Measurements from ENCODE around the gene NPY4R2.
"Not testable (repeated sequence)": the region's sequence is repeated elsewhere in the genome, so short reads cannot be mapped to it uniquely, and the experiment has no call there.

Gene NPY4R2, protein sequence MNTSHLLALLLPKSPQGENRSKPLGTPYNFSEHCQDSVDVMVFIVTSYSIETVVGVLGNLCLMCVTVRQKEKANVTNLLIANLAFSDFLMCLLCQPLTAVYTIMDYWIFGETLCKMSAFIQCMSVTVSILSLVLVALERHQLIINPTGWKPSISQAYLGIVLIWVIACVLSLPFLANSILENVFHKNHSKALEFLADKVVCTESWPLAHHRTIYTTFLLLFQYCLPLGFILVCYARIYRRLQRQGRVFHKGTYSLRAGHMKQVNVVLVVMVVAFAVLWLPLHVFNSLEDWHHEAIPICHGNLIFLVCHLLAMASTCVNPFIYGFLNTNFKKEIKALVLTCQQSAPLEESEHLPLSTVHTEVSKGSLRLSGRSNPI

DNA sequence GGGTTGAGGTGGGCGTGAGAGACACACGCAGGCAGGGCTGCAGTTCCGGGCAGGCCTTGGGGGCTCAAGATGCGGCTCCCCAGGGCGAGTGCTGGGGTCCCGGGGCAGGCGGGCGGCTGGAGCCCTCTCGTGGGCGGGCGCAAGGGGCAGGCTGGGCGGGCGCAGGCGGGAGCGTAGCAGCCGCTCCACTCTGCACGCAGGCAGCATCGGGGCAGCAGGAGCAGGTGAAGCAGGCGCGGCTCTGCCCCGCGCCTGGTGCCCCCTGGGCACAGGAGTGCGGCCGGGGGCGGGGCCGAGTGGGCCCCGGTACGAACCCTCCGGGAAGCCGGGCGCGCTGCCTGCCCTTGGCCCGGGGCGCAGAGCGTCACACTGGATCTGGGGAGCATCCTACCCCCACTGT is at the start of gene NPY4R2:
NPY4R2 (plus strand) TSS at position 188 of the 400 bp plus-strand sequence. CDS start 3,326 bp downstream, outside the sequence.
- DNase-seq (ENCODE audit: low read depth in 3 of 3) = not testable (repeated sequence)

DNA sequence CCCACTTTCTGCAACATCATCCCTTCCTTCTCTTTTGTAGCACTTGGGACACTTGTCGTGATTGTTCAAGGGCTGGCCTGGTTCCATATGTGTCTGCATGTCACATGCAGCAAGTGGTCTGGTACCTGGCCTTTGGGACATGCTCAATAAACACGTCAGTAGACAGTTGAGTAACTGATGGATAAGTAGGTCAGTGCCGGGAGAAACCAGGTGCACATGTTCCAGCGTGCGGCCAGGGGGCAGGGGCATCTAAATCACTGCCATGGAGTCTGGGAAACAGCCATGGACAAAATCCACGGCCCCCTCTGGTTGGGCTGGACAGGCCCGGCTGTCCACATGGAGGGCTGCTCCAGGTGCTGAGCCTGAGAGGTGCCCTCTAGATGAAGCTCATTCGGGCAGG is 47.6 kb upstream of the NPY4R2 start:
- not testable (repeated sequence) for DNase-seq (ENCODE audit: low read depth in 3 of 3)

DNA sequence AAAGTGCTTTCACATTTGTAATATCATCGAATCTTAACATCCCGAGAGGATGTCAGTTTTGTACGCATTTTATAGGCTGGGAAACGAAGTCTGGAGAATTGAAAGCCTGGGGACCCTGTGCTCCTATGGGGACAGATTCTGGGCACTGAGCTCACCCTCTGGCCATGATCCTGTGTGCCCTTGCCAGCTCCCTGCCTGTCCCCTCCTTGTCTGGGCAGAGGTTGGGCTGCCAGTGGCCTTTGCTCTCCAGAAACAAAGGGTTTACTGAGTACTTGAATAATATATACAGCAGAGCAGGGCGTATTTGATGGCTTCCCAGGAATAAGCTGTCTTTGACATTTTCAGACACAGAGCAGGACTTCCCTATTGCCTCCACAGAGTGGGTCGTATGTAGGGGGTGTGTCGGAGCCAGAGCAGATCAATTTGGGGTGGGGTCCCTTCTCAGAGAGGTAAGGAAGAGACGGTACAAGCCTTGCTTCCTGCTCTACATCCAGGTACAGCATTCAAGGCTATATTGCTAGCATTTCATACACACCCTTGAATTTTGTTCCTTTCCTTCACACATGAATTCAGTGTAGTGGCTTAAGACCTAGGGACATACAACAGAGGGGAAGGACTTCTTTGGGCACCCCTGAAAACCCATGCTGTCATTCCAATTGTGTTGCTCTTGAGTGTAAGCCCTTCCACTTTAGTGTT is 46.8 kb upstream of the NPY4R2 start:
- DNase-seq (ENCODE audit: low read depth in 3 of 3) = not testable (repeated sequence)

DNA sequence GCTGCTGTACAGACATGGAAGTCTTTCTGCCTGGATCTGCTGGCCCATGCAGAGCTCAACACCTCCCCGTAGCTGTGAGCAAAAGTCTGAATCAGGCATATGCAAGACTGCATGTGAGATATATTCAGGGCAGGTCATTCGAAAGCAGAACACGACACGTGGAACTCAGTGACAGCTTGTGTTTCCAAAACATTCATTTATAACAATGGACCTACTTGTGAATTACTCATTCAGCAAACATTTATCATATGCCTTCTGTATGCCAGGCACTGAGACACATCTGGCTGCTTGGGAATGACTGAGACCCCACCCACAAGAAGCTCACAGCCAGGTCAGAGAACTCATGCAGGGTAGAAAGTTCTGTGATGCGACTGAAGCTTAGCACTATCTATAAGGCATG is 46.2 kb upstream of the NPY4R2 start:
- not testable (repeated sequence) for DNase-seq (ENCODE audit: low read depth in 3 of 3)

DNA sequence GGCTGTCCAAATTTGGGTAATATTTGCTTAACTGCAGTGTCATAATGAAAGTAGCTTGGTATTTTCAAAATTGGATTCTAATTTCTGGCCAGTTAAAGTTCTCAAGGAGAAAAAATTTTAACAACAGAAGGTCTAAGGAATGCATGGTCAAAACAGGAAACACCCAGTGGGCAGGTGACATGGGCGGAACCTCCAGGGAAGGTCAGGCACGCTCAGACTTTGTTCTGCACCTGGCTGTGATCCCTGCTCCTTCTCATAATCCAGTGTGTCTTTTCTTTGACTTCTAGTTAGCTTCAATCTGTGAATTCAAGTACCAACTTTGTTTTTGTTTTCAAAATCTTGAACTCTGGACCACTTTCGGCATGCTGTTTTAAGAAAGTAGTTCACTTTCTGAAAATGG is 34.2 kb upstream of the NPY4R2 start:
- not testable (repeated sequence) for DNase-seq (ENCODE audit: low read depth in 3 of 3)

DNA sequence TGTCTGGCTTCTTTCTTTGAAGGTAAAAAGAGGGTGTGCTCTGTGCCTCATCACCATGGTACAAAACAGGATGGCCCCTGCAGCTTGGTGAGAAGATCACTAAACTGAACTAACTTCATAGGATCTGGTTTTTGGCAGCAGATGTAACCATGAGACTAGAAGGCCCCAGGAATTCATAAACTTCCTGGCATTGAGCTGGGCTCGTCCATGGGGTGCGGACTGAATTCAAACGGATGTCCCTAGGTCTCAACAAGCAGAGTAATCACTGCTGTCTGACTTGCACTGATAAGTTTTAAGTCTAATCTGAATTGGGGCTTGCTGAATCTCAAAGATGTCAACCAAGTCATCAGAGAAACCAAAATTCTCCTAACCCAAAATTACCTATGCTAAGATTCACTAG is 33.5 kb upstream of the NPY4R2 start:
- not testable (repeated sequence) for DNase-seq (ENCODE audit: low read depth in 3 of 3)

DNA sequence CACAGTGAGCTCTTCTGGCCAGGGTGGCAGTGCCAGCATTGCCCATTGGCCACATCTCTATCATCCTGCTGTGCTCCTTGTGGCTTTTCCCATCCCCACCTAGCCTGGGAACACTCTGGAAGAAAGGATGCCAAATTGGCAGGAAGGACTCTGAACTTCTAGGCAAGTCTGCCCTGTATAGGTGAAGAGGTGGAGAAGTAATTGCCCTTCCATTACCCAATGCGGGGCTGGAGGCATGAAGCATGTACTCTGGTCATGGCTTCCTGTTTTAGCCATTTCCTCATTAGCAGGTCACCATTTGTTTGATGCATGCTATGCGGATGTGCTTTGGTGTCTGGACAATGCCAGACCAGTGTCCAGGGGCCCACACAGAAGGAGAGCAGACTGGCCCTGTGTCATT is 32.1 kb upstream of the NPY4R2 start:
- DNase-seq (ENCODE audit: low read depth in 3 of 3) = not testable (repeated sequence)

DNA sequence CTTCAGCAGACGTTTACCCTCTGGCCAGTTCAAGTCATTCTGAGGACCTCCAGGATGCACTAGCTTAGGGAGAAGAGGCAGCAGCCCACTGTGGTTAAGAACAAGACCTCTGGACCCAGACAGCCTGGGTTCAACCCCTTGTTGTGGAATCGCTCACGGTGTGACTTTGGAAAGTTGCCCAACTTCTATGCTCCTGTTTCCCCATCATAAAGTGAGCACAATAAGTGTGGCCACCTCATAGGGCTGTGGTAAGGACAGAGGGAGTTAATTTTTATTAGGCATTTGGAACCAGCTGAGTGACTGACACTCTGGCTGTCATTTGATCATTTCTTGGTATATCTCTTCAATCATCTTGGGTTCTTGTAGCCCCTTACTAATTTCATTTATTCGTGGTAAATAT is 31.6 kb upstream of the NPY4R2 start:
- not testable (repeated sequence) for DNase-seq (ENCODE audit: low read depth in 3 of 3)

DNA sequence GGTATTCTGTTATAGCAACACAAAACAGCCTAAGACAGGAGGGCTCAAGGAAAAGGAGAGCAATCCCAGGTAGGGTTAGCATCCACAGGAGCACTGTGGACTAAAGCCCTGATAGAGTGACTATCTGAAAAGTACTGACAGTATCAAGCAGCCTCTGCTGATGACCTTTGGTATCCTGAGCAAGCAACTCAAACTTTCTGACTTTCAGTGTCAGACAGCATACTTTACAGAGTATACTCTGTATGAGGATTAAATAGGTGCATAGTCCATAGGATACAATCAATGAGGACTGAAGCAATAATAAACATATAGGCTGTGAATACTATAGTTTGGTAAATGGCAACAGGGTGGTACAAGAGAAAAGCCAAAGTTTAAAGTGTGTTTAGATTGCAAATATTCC is 27.7 kb upstream of the NPY4R2 start:
- not testable (repeated sequence) for DNase-seq (ENCODE audit: low read depth in 3 of 3)

DNA sequence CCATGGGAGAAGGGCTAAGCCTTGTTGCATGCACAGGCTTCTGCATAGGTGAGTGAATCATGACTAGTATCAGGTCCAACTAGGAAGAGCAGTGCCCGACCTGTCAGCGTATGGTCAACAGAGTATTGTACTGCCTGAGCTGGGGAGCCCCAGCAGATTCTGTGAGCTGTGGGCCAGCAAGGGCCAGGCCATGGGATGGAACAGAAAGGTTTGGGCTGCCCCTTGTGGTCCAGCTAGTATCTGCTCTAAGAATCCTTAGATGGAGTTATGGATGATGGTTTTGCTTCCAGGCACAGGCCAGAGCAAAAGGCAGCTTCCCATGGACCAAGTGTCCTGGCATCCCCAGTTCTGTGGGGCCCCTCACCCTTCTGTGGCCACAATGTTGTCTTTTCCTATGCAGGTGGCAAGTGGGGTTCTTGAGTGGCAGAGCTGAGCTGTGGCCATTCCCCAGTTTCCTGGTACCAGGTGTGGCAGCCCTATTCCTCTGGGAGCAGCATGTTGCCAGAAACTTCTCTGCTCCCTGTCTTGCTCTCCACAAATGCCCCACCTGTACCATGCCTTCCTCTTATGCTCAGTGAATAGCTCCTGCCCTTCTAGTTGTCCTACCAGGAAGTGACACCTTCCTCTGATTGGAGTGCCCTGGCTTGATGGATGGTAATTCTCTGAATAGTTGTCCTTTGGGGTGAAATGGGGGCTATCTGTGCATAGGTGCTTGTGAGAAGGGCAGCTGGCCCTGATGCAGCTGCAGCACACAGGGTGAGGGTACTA is 25.8 kb upstream of the NPY4R2 start:
- DNase-seq (ENCODE audit: low read depth in 3 of 3) = not testable (repeated sequence)

DNA sequence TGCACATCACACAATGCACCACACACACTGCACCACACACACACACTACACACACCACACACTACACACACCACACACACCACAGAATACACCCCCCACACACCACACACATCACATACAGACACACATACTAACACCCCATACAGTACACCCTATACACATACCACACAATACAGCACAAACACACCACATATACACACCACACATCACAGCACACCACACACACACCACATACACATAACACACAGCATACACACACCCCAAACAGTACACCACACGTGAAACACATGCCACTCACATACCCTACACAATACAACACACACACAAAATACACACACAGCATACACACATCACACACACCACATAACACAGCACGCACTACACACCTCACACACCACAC is 23.9 kb upstream of the NPY4R2 start:
- DNase-seq (ENCODE audit: low read depth in 3 of 3) = not testable (repeated sequence)

DNA sequence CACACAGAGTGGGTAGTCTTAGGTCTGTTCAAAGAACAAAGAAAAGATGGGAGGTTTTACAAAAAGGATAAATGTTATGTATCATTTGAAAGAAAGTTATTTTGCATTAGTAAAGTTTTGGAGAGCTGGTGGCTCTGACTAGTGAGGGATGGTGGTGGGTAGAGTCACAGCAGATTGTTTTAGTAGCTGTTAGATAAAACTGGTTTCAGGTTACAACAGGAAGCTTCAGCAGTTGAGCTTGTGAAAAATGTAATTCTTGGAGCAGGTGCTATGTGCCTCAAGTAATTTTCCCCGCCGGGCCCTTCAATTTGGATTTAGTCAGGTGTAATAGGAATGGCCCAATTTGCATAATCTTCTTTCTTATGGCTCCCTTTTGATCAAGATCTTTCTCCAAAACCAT is 20.6 kb upstream of the NPY4R2 start:
- not testable (repeated sequence) for DNase-seq (ENCODE audit: low read depth in 3 of 3)

DNA sequence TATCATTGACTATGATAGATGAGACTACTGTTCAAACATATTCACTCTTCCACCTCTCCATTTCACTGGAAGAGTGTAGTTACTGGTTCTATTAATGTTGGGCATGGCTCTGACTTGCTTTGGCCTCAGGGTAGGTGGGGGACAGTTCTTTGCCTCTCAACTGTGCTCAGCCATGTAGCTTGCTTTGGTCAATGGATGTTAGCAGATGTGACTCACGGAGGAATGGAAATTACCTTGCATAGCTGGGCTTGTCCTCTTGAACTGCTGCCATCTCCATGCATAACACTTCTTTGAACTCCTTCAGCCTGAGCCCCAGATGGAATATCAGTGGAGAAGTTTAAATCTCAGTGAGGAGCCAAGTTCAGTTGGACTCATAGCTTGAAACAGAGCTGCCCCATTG is 9.1 kb upstream of the NPY4R2 start:
- not testable (repeated sequence) for DNase-seq (ENCODE audit: low read depth in 3 of 3)

DNA sequence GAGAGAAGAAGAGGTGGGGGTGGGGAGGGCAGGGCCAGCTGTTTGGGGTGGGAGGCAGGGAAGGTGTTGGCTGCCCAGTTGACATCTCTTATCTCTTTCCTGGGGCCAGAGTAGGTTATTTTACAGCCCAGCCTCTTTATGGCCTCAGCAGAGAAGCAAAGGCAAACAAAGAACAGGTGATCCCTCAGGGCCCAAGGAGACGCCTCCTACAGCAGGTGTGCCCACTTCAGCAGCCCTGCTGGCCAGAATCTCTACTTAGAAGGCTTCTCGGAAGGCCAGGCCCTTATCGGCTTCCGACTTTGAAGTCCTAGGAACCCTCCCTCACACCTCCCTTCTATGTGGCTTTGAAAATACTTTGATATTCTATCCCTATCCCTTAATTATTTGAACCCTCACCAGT is 8.0 kb upstream of the NPY4R2 start:
- not testable (repeated sequence) for DNase-seq (ENCODE audit: low read depth in 3 of 3)

DNA sequence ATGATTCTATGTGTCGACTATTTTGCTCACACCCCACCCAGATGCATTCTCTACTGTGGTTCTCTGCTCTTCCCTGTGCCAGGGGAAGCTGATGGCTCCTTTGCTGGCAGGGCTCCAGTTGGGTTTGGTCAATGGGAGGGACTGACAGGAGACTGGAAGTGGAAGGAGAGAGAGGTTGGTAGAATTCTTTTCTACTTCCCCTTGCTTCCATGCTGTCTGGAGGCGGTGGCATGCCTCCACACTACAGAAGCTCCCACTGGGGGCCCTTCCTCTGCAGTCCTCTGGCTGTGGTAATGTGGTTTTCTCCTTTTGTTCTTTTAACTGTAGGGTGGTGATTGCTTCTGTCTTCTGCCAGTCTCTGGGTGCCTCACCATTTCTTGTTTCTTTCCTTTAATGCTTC is 4.4 kb upstream of the NPY4R2 start:
- DNase-seq (ENCODE audit: low read depth in 3 of 3) = not testable (repeated sequence)

DNA sequence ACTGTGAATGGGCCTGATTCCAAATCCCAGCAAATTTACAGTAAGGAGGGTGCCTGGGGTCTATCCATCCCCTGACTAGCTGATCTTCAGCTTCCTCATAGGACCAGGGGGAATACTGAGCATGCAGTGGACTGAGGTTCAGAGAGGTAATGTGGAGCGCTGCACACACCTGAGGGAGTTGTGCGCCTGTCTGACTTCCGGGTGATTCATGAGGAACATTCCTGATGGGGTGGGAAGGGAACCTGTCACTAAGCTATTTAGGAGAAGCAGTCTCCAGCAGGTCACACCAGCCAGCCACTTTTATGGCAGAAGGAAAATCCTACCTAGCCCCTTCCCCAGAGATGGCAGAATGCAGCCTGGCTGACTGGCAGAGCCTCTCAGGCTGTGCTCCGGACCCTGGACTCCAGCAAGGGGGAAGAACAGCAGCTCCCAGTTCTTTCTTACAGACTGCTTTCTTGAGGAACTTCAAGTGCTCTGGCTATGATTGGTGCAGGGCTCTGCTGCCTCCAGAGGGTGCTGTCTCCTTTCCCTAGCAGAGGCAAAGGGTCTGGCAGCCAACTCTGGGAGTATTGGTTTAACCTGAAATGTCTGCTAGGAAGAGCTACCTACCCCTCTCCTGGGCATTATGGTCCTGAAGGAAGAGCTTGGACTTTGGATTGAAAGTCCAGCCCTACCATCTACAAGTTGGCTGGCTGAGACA is 2.5 kb upstream of the NPY4R2 start:
- not testable (repeated sequence) for DNase-seq (ENCODE audit: low read depth in 3 of 3)

DNA sequence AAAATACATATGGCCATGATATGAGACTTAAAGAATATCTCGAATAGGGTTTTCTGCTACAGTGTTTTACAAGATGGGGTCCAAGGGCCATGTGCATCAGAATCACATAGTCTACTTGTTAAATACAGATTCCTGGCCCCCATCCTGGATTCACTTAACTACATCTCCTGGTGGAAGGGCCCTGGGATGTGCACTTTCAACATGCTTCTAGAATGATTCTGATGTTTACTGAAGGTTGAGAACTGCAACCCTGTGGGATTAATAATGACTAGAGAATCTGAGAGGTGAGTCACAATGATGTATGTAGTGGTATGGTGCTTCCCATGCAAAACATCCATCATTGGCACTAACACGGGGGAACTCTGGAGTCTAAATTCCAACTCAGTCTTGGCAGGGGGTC is 2.1 kb downstream of the NPY4R2 start:
- not testable (repeated sequence) for DNase-seq (ENCODE audit: low read depth in 3 of 3)

DNA sequence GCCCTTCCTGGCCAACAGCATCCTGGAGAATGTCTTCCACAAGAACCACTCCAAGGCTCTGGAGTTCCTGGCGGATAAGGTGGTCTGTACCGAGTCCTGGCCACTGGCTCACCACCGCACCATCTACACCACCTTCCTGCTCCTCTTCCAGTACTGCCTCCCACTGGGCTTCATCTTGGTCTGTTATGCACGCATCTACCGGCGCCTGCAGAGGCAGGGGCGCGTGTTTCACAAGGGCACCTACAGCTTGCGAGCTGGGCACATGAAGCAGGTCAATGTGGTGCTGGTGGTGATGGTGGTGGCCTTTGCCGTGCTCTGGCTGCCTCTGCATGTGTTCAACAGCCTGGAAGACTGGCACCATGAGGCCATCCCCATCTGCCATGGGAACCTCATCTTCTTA is 4.0 kb downstream of the NPY4R2 start:
- not testable (repeated sequence) for DNase-seq (ENCODE audit: low read depth in 3 of 3)

DNA sequence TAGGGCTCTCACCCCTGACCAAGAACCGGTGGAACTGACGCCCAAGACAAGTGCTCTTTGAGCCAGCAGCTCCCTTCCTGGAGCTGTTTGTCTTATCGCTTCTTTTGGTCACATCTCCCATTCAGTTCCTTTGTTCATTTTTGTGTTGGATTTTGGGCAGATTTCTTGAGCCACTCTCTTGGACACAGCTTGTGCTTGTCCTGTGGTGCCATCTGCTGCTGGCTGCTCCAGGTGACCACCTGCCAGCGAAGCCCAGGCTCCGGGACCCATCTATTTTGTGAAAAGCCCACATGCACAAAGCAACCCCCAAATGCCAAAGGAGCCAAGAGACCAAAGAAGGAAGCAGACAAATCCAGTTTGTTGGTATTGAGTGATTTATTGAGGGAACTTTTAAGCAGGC is 6.2 kb downstream of the NPY4R2 start:
- DNase-seq (ENCODE audit: low read depth in 3 of 3) = not testable (repeated sequence)

DNA sequence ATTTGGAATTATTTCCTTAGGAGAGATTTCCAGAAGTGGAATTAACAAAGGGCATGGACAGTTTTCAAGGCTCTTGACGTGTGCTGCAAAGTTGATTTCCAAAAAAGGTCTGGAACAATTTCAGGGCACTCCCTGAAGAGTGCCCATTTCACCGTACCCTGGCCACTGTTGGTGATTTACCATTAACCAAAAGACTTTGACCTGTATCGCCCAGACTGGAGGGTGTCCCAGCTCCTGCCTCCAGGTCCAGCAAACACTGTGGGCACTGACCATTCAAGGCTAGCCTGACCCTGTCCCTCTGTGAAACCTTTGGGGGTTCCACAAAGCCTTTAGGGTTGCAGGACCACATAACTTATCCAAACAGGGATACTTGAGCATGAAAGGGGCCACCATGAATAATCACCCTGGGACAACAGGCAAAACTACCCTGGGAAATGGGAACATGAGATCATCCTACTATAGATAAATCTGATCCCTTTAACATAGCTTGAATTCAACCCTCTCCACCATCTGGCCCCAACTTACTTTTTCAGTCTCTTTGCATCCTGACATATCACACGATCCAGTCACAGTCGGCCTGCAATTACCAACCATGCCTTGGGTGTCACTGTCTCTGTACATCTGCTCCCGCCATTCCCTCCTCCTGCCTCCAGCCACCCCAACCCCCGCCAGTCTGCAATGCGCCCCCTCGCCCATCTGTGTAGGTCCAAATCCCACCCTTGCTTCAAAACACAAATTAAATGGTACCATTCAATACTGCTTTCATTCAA is 8.9 kb downstream of the NPY4R2 start:
- DNase-seq (ENCODE audit: low read depth in 3 of 3) = not testable (repeated sequence)

DNA sequence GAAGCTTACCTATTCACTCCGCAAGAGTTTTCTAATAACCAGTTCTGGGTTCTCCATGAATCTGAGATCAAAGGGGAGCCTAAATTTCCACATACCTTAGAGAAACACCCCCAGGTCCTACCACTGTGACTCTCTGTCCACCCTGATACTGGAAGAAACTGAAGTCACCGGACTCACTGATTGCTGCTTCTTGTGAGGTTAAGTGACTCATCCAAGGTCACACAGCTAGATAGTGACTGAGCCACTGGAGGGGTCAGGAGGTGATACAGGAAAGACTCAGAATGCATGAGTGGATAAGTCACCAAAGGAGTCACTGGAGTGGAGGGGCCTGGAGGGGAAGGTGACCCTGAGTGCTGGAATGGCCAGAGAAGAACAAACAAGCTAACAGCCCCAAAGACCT is 9.8 kb downstream of the NPY4R2 start:
- not testable (repeated sequence) for DNase-seq (ENCODE audit: low read depth in 3 of 3)

Measured in stimulated activated CD4-positive, alpha-beta T cell treated with anti-CD3 and anti-CD28 coated beads, TNF-alpha, amount 100 ng/mL, for 4 hours (primary cell).